Endothelial cell of umbilical vein (primary cell): ENCODE results near the gene LRP1-AS.
A peak's percentile ranks its signal among the peaks of the same experiment; 100 is the strongest.

Experiments
- CTCF ChIP-seq, 2 donors: IDR thresholded peaks; 1 replicate in 1 of 2; 2 replicates in 1 of 2; pipeline ENCODE4 v1.5.1; 2011; ENCODE audit warnings: low read length in 2 of 2, mild to moderate bottlenecking in 2 of 2, moderate library complexity in 2 of 2, control low read depth in 1 of 2, inconsistent platforms in 1 of 2, low read depth in 1 of 2; ENCODE audit not compliant: insufficient read depth in 1 of 2; ENCODE audit errors: extremely low read depth in 1 of 2
- EZH2 ChIP-seq: IDR thresholded peaks from 2 replicates; pipeline ENCODE4 v1.6.1; 2012; ENCODE audit warnings: borderline replicate concordance, low read depth, mild to moderate bottlenecking, moderate library complexity, low read length, inconsistent platforms; ENCODE audit not compliant: severe bottlenecking
- FOS ChIP-seq: IDR thresholded peaks from 2 replicates; pipeline ENCODE4 v1.6.1; 2011; ENCODE audit warnings: mild to moderate bottlenecking, low read length, moderate library complexity, borderline replicate concordance; ENCODE audit not compliant: insufficient read depth
- GATA2 ChIP-seq: IDR thresholded peaks from 2 replicates; pipeline ENCODE4 v1.7.0; 2011; ENCODE audit warnings: low read depth, mild to moderate bottlenecking, moderate library complexity, mixed read lengths, low read length; ENCODE audit not compliant: insufficient read length, insufficient read depth
- JUN ChIP-seq: IDR thresholded peaks from 2 replicates; pipeline ENCODE4 v1.6.1; 2011; ENCODE audit warnings: borderline replicate concordance, low read depth; ENCODE audit not compliant: insufficient read length, insufficient read depth
- MAX ChIP-seq: IDR thresholded peaks from 2 replicates; pipeline ENCODE4 v1.6.1; 2011; ENCODE audit not compliant: insufficient read depth, insufficient read length
- MYC ChIP-seq: IDR thresholded peaks from one replicate; pipeline ENCODE4 v1.6.1; 2011; ENCODE audit warnings: mild to moderate bottlenecking, low read depth, low read length
- POLR2A ChIP-seq: IDR thresholded peaks from 2 replicates; pipeline ENCODE4 v1.6.1; 2012; ENCODE audit warnings: low read depth, mild to moderate bottlenecking, control low read depth, low read length
- POLR2AphosphoS5 ChIP-seq: IDR thresholded peaks from 2 replicates; pipeline ENCODE4 v1.6.1; 2012; ENCODE audit warnings: low read depth, mild to moderate bottlenecking, control low read depth, low read length, moderate library complexity; ENCODE audit not compliant: insufficient read depth

GRCh38 chr12:57127101-57127725 is 20.2 kb downstream of the LRP1-AS start:
- no peak for TF ChIP-seq POLR2A
- TF ChIP-seq EZH2, result peak; percentile 45
- no peak for TF ChIP-seq MAX
- peak in 1 of 2 donors; percentile 16 for TF ChIP-seq CTCF (IDR thresholded peaks at IDR 0.05; ENCODE audit: extremely low read depth in 1 of 2, insufficient read depth in 1 of 2, low read depth in 1 of 2, low read length in 2 of 2)
- TF ChIP-seq POLR2AphosphoS5, result no peak
- TF ChIP-seq JUN, result no peak
- TF ChIP-seq FOS, result peak; percentile 32
- TF ChIP-seq MYC, result no peak
- TF ChIP-seq GATA2, result no peak
